ENCODE measurements around the gene ZFAND5. TPM values are rescaled to one million over a fixed set of nuclear protein-coding genes. Genes with fewer than 3 reads are reported as not detected.
A peak's percentile ranks its signal among the peaks of the same experiment; 100 is the strongest.

The ZFAND5 gene
- total RNA-seq, 2 experiments from 2014 or later: 368 TPM

DNA sequence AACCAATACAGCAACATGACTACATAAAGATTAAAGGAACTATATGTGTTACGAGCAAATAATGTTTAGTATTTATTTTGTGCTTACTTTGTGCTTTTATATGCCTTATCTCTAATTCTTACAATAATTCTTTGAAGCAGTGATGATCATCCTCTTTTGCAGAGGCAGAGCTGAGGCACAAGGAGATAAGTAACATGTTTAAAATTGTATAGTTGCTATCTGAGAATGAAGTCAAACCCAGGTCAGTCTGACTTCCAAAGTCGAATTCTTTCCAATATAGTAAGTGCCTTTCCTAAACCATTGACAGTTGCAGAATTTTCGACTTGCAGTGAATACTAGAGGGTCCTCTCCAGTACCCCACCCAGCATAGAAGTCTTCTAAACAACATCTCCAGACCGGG is 12.0 kb upstream of the ZFAND5 start:
- Histone ChIP-seq H3K27ac (ENCODE audit: low read depth in 1 of 2, low read length in 2 of 2) (no peak overlapping the region), H3K9me3 (ENCODE audit: control insufficient read depth in 1 of 2, insufficient read depth in 1 of 2, low read length in 2 of 2) (no peaks in the 10 kb centered on the region), H3K4me3 (ENCODE audit: low read length) (no peak overlapping the region), H3K4me1 (ENCODE audit: insufficient read depth, low read length) (no peaks in the 10 kb centered on the region), H3K27me3 (ENCODE audit: control insufficient read depth in 1 of 2, insufficient read depth in 2 of 2, low read length in 2 of 2) (no peaks in the 10 kb centered on the region), H3K36me3 (ENCODE audit: insufficient read depth, low read length) (no peaks in the 10 kb centered on the region)
- Mint-ChIP-seq H3K27ac (no peak overlapping the region), H3K9me3 (no peaks in the 10 kb centered on the region), H3K27me3 (no peaks in the 10 kb centered on the region), H3K36me3 (ENCODE audit: low read depth) (no peaks in the 10 kb centered on the region), H3K4me1 (ENCODE audit: low read depth) (no peaks in the 10 kb centered on the region), H3K4me3 (no peak overlapping the region)
- TF ChIP-seq, protein P1, sequence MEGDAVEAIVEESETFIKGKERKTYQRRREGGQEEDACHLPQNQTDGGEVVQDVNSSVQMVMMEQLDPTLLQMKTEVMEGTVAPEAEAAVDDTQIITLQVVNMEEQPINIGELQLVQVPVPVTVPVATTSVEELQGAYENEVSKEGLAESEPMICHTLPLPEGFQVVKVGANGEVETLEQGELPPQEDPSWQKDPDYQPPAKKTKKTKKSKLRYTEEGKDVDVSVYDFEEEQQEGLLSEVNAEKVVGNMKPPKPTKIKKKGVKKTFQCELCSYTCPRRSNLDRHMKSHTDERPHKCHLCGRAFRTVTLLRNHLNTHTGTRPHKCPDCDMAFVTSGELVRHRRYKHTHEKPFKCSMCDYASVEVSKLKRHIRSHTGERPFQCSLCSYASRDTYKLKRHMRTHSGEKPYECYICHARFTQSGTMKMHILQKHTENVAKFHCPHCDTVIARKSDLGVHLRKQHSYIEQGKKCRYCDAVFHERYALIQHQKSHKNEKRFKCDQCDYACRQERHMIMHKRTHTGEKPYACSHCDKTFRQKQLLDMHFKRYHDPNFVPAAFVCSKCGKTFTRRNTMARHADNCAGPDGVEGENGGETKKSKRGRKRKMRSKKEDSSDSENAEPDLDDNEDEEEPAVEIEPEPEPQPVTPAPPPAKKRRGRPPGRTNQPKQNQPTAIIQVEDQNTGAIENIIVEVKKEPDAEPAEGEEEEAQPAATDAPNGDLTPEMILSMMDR (IDR thresholded peaks at IDR 0.05): no peak
- ChIA-PET CTCF (no interaction called here), POLR2A (interaction anchor here (2.6 kb wide), 1 partner anchor 11 kb away, joined by 7 read pairs; no protein-coding TSS in a partner anchor)
- ATAC-seq (ENCODE audit: poor library complexity) (no peak), DNase-seq (no peak)
- intact Hi-C loops (cut with DNase I, micrococcal nuclease): no loop called here

DNA sequence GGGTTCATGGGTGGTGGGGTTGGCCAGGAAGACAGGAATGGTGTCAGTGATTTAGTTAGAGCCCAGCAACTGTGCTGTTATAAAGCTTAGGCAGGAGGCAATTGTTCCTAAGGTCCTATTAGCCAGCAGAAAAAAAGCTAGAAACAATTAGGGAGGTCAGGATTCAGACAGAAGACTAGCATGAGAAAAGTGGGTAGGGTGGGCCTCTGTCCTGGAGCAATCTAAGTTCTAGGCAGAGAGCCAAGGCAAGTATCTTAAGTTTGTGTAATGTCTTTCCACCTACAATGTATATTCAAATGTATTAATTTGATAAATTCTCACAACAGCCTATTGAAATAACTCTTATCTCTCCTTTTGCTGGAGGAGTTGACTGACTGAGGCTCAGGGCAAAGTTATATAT is 6.1 kb upstream of the ZFAND5 start:
- no peaks in the 10 kb centered on the region for H3K9me3 ChIP-seq (ENCODE audit: control insufficient read depth in 1 of 2, insufficient read depth in 1 of 2, low read length in 2 of 2)
- H3K4me3 Mint-ChIP-seq: no peak overlapping the region
- H3K4me3 ChIP-seq (ENCODE audit: low read length): no peak overlapping the region
- no peak for DNase-seq
- ChIA-PET CTCF (no interaction called here), POLR2A (no interaction called here)
- no peak overlapping the region for H3K27ac Mint-ChIP-seq
- H3K27me3 Mint-ChIP-seq: no peaks in the 10 kb centered on the region
- ATAC-seq (ENCODE audit: poor library complexity): no peak
- H3K36me3 ChIP-seq (ENCODE audit: insufficient read depth, low read length): no peaks in the 10 kb centered on the region
- H3K4me1 ChIP-seq (ENCODE audit: insufficient read depth, low read length): no peaks in the 10 kb centered on the region
- TF ChIP-seq, protein P1 (IDR thresholded peaks at IDR 0.05): no peak
- H3K36me3 Mint-ChIP-seq (ENCODE audit: low read depth): no peaks in the 10 kb centered on the region
- no peak overlapping the region for H3K27ac ChIP-seq (ENCODE audit: low read depth in 1 of 2, low read length in 2 of 2)
- no peaks in the 10 kb centered on the region for H3K9me3 Mint-ChIP-seq
- intact Hi-C loops (cut with DNase I, micrococcal nuclease): no loop called here
- H3K4me1 Mint-ChIP-seq (ENCODE audit: low read depth): no peaks in the 10 kb centered on the region
- no peaks in the 10 kb centered on the region for H3K27me3 ChIP-seq (ENCODE audit: control insufficient read depth in 1 of 2, insufficient read depth in 2 of 2, low read length in 2 of 2)

DNA sequence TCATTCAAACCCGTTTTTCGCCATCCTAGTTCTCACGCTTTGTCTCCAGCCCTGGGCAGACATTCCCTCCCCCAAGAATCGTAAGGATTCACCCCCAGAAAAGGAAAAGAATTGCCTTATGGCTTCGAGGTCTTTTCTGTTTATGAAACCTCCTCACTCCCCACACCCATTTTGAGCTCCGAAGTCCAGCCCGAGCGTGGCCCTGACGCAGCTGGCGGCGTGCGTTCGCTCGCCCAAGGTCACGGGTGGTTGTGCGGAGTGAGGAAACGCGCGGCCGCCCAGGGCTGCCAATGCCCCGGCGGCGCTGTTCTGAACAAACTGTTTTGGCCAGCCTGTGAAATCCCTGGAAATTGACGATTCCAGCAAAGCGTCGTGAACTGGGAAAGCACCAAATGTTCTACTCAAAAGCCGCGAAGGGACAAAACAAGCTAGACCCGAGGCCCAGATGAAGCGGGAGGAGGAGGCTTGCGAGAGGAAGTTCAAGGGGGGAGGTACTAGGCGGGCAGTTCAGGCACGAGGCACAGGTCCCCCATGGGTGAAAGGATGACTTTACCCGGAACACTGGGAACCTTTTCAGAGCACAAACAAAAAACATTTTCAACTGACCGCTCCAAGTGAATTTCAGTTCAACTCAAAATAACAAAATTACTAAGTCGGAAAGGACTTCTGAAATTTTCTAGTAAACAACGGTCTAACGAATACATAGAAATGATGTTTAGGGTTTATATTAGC is 683 bp upstream of the ZFAND5 start:
- CTCF ChIA-PET: interaction anchor here (1.2 kb wide), 1 partner anchor 14 kb away, joined by 3 read pairs; no protein-coding TSS in a partner anchor
- peaks cover 37% of the 10 kb centered on the region for H3K36me3 Mint-ChIP-seq (ENCODE audit: low read depth)
- peak; percentile 28 to 84 (median 48) for DNase-seq
- H3K4me1 Mint-ChIP-seq (ENCODE audit: low read depth): peaks cover 43% of the 10 kb centered on the region
- peak; percentile 15 for ATAC-seq (ENCODE audit: poor library complexity)
- Histone ChIP-seq H3K36me3 (ENCODE audit: insufficient read depth, low read length) (peaks cover 3% of the 10 kb centered on the region), H3K9me3 (ENCODE audit: control insufficient read depth in 1 of 2, insufficient read depth in 1 of 2, low read length in 2 of 2) (no peaks in the 10 kb centered on the region), H3K27ac (ENCODE audit: low read depth in 1 of 2, low read length in 2 of 2) (peak overlapping the region; percentile 97 to 99), H3K27me3 (ENCODE audit: control insufficient read depth in 1 of 2, insufficient read depth in 2 of 2, low read length in 2 of 2) (no peaks in the 10 kb centered on the region), H3K4me3 (ENCODE audit: low read length) (peak overlapping the region; percentile 90), H3K4me1 (ENCODE audit: insufficient read depth, low read length) (peaks cover 12% of the 10 kb centered on the region)
- H3K27ac Mint-ChIP-seq: peak overlapping the region; percentile 99
- no peaks in the 10 kb centered on the region for H3K27me3 Mint-ChIP-seq
- TF ChIP-seq, protein P1 (IDR thresholded peaks at IDR 0.05): no peak
- H3K9me3 Mint-ChIP-seq: no peaks in the 10 kb centered on the region
- peak overlapping the region; percentile 94 for H3K4me3 Mint-ChIP-seq
- POLR2A ChIA-PET: interaction anchor here (0.7 to 2.6 kb wide), 31 partner anchors 8 to 1955 kb away, joined by 3 to 35 read pairs (median 5); partner anchors contain the start of genes CEMIP2 and KLF9
- intact Hi-C loops (cut with DNase I, micrococcal nuclease): loop anchor here (2.0 to 10.0 kb wide), 9 partner anchors 77 to 1951 kb away; partner anchors contain the start of genes CEMIP2 (in 2 of the 2) and KLF9 (in 2 of the 2)

Data from CD4-positive, alpha-beta T cell (primary cell).